Measurements from ENCODE around the gene GSTM2. TPM values are rescaled to one million over a fixed set of nuclear protein-coding genes. Genes with fewer than 3 reads are reported as not detected.

GSTM2 gene
- total and polyA plus RNA-seq, 4 donors = 7.1 to 15.1 (median 7.9) TPM

- no peaks in the 10 kb centered on the region for H3K9me3 ChIP-seq (ENCODE audit: control insufficient read depth in 4 of 4, low read length in 3 of 4)
- TF ChIP-seq YY1 (IDR thresholded peaks at IDR 0.05) (no peak), REST (IDR thresholded peaks at IDR 0.05) (no peak), EGR1 (IDR thresholded peaks at IDR 0.05; ENCODE audit: low read depth in 2 of 2) (no peak)
- DNase-seq (ENCODE audit: low spot score) = no peak
- no peak overlapping the region for H3K9ac ChIP-seq (ENCODE audit: low read depth in 1 of 2, low read length in 2 of 2)
- no peaks in the 10 kb centered on the region for H3K27me3 ChIP-seq (ENCODE audit: control insufficient read depth in 4 of 4, insufficient read depth in 4 of 4, low read length in 3 of 4)
- H3K36me3 ChIP-seq (ENCODE audit: control insufficient read depth in 4 of 4, insufficient read depth in 3 of 4, low read depth in 1 of 4, low read length in 3 of 4) = peaks cover 15 to 61% (median 26%) of the 10 kb centered on the region in 4 donors
- H3K4me1 ChIP-seq (ENCODE audit: control insufficient read depth in 4 of 4, insufficient read depth in 4 of 4, low read length in 3 of 4) = peaks cover 0 to 16% (median 10%) of the 10 kb centered on the region in 4 donors
- 95% methylated on average over 23 of the region's 23 CpGs for WGBS
- no peak overlapping the region for H3K27ac ChIP-seq (ENCODE audit: low read depth in 1 of 2, low read length in 2 of 2)
- no peak overlapping the region for H3K4me3 ChIP-seq (ENCODE audit: low read depth in 1 of 3, low read length in 3 of 3)
Observed at GRCh38 chr1:109627692-109628399, 40.0 kb upstream of the GSTM2 start.

GRCh38 chr1:109628540-109629321 is 39.1 kb upstream of the GSTM2 start:
- no peaks in the 10 kb centered on the region for H3K27me3 ChIP-seq (ENCODE audit: control insufficient read depth in 4 of 4, insufficient read depth in 4 of 4, low read length in 3 of 4)
- no peak overlapping the region for H3K27ac ChIP-seq (ENCODE audit: low read depth in 1 of 2, low read length in 2 of 2)
- WGBS = 86% methylated on average over 23 of the region's 23 CpGs
- H3K9me3 ChIP-seq (ENCODE audit: control insufficient read depth in 4 of 4, low read length in 3 of 4) = no peaks in the 10 kb centered on the region
- no peak for DNase-seq (ENCODE audit: low spot score)
- no peak overlapping the region for H3K4me3 ChIP-seq (ENCODE audit: low read depth in 1 of 3, low read length in 3 of 3)
- peaks cover 15 to 61% (median 26%) of the 10 kb centered on the region in 4 donors for H3K36me3 ChIP-seq (ENCODE audit: control insufficient read depth in 4 of 4, insufficient read depth in 3 of 4, low read depth in 1 of 4, low read length in 3 of 4)
- TF ChIP-seq FOXA2 (IDR thresholded peaks at IDR 0.05) (no peak), ZBTB33 (IDR thresholded peaks at IDR 0.05) (no peak), ATF3 (IDR thresholded peaks at IDR 0.05) (no peak), JUND (IDR thresholded peaks at IDR 0.05) (no peak), MAX (IDR thresholded peaks at IDR 0.05) (no peak), FOXA1 (IDR thresholded peaks at IDR 0.05) (no peak), HNF4A (conservative IDR thresholded peaks at IDR 0.05) (no peak), TAF1 (conservative IDR thresholded peaks at IDR 0.05) (no peak), SP1 (IDR thresholded peaks at IDR 0.05) (no peak), RXRA (IDR thresholded peaks at IDR 0.05) (no peak), EGR1 (IDR thresholded peaks at IDR 0.05; ENCODE audit: low read depth in 2 of 2) (no peak), GABPA (IDR thresholded peaks at IDR 0.05 in 1 of 2, conservative IDR thresholded peaks at IDR 0.05 in 1 of 2) (no peak), HNF4G (IDR thresholded peaks at IDR 0.05) (no peak), CTCF (IDR thresholded peaks at IDR 0.05; ENCODE audit: low read depth, low read length, missing input control) (no peak), REST (IDR thresholded peaks at IDR 0.05) (no peak), RAD21 (IDR thresholded peaks at IDR 0.05) (no peak), NR2F2 (IDR thresholded peaks at IDR 0.05) (no peak)
- no peak overlapping the region for H3K9ac ChIP-seq (ENCODE audit: low read depth in 1 of 2, low read length in 2 of 2)
- peaks cover 0 to 7% (median 3%) of the 10 kb centered on the region in 4 donors for H3K4me1 ChIP-seq (ENCODE audit: control insufficient read depth in 4 of 4, insufficient read depth in 4 of 4, low read length in 3 of 4)

Data from liver (tissue), 9 donors.